K562 (cell line): ENCODE results near the gene UTS2R. TPM values are rescaled to one million over a fixed set of nuclear protein-coding genes. Genes with fewer than 3 reads are reported as not detected.

Experiments
- CC2D1A ChIP-seq: fragments of 450-650 bp; IDR thresholded peaks from 2 replicates; pipeline ENCODE4 v1.6.1; 2017; ENCODE audit warnings: mild to moderate bottlenecking
- CTBP1 ChIP-seq: fragments of 450-650 bp; IDR thresholded peaks from 2 replicates; pipeline ENCODE4 v1.6.1; 2016; ENCODE audit warnings: borderline replicate concordance
- E2F3 ChIP-seq: fragments of 250-450 bp; sonication (Bioruptor Pico); IDR thresholded peaks from 2 replicates; pipeline ENCODE4 v1.4.0; 2020; ENCODE audit warnings: mild to moderate bottlenecking
- GATAD2A ChIP-seq: fragments of 450-650 bp; IDR thresholded peaks from 2 replicates; pipeline ENCODE4 v1.6.1; 2017
- IRF2 ChIP-seq: sonication (generic); formaldehyde crosslinking; IDR thresholded peaks from 2 replicates; pipeline ENCODE4 v1.8.1; 2022; ENCODE audit warnings: mild to moderate bottlenecking, missing genetic modification reagents
- NCOR1 ChIP-seq: fragments of 450-650 bp; IDR thresholded peaks from 2 replicates; pipeline ENCODE4 v1.6.1; 2016; ENCODE audit warnings: mild to moderate bottlenecking, moderate library complexity
- NR2C2 ChIP-seq, 2 experiments: fragments of 200-800 bp in 1 of 2; sonication (Bioruptor generic) in 1 of 2; sonication (generic) in 1 of 2; formaldehyde crosslinking in 1 of 2; IDR thresholded peaks; 2 replicates each; pipeline versions ENCODE4 v1.6.1 to v1.8.0; 2016 to 2022; ENCODE audit warnings: mild to moderate bottlenecking in 1 of 2, missing compliant biosample characterization in 1 of 2, missing genetic modification characterization in 1 of 2, missing genetic modification reagents in 1 of 2
- NR2F6 ChIP-seq: fragments of 450-650 bp; formaldehyde crosslinking; IDR thresholded peaks from 2 replicates; pipeline ENCODE4 v1.4.0; 2020; ENCODE audit warnings: mild to moderate bottlenecking
- PHB ChIP-seq: fragments of 250-450 bp; sonication (Bioruptor Pico); IDR thresholded peaks from 2 replicates; pipeline ENCODE4 v1.5.0; 2021
- RBM22 ChIP-seq: fragments of 200-400 bp; formaldehyde crosslinking; IDR thresholded peaks from 2 replicates; pipeline ENCODE4 v1.6.1; 2018; ENCODE audit warnings: low read length, low read depth; ENCODE audit not compliant: poor library complexity, severe bottlenecking
- SRSF1 ChIP-seq: fragments of 200-400 bp; formaldehyde crosslinking; IDR thresholded peaks from 2 replicates; pipeline ENCODE4 v1.6.1; 2017; ENCODE audit warnings: mild to moderate bottlenecking, low read depth, low read length, moderate library complexity
- THAP12 ChIP-seq: fragments of 250-450 bp; sonication (Bioruptor Pico); IDR thresholded peaks from 2 replicates; pipeline ENCODE4 v1.9.0; 2021; ENCODE audit warnings: mild to moderate bottlenecking, inconsistent platforms
- ZBTB33 ChIP-seq: sonication (generic); formaldehyde crosslinking; IDR thresholded peaks from 2 replicates; pipeline ENCODE4 v1.8.1; 2023; ENCODE audit warnings: mild to moderate bottlenecking, missing genetic modification reagents
- ZNF507 ChIP-seq: conservative IDR thresholded peaks from 2 replicates; pipeline ENCODE4 v1.6.1; 2017; ENCODE audit warnings: missing genetic modification characterization, missing compliant biosample characterization
- ZNF512 ChIP-seq: IDR thresholded peaks from 2 replicates; pipeline ENCODE4 v1.6.1; 2016; ENCODE audit warnings: missing genetic modification characterization, missing compliant biosample characterization
- ZNF586 ChIP-seq: fragments of 450-650 bp; formaldehyde crosslinking; conservative IDR thresholded peaks from 2 replicates; pipeline ENCODE4 v1.4.0; 2020; ENCODE audit warnings: mild to moderate bottlenecking, moderate library complexity
- polyA plus RNA-seq, 8 experiments: library from polyadenylated mRNA; depleted of rRNA in 4 of 8; stranded (reverse) in 5 of 8; unstranded in 3 of 8; fragments of >200 nt; fragmentation: Nextera tagmentation in 2 of 8; fragmentation: Illumina TruSeq in 1 of 8; extraction: Ambion mirVana in 2 of 8; extraction: Trizol in 1 of 8; gene quantifications; 2 replicates each; pipeline versions ENCODE4 v1.2.1 to v1.2.3, GENCODE V29; 2011 to 2014; ENCODE audit warnings: inconsistent platforms in 1 of 8, missing spikeins in 1 of 8
- total RNA-seq, 7 experiments: library from RNA; depleted of rRNA in 6 of 7; stranded (reverse); fragments of >200 nt in 6 of 7; fragmentation: Illumina TruSeq in 2 of 7; extraction: Trizol in 2 of 7; gene quantifications; 2 replicates each; pipeline versions ENCODE4 v1.2.1 to v1.2.3, GENCODE V29; 2011 to 2021; ENCODE audit warnings: low replicate concordance in 1 of 7
- TF ChIP-seq, protein P1 (sequence below): fragments of 450-650 bp; formaldehyde crosslinking; IDR thresholded peaks from 2 replicates; pipeline ENCODE4 v1.4.0; 2020; ENCODE audit warnings: mild to moderate bottlenecking
- TF ChIP-seq, protein P2 (sequence below): sonication (generic); formaldehyde crosslinking; IDR thresholded peaks from 2 replicates; pipeline ENCODE4 v1.8.0; 2022; ENCODE audit warnings: missing genetic modification reagents, mild to moderate bottlenecking, borderline replicate concordance
- TF ChIP-seq, protein P3 (sequence below): sonication (generic); formaldehyde crosslinking; IDR thresholded peaks from 2 replicates; pipeline ENCODE4 v1.8.0; 2023; ENCODE audit warnings: mild to moderate bottlenecking, missing genetic modification reagents

Gene UTS2R
- total and polyA plus RNA-seq, 9 of the 15 experiments (the other 6 are each of a cell fraction or from before 2014, with no cell fraction given): 0.22 TPM; not detected in 8

DNA sequence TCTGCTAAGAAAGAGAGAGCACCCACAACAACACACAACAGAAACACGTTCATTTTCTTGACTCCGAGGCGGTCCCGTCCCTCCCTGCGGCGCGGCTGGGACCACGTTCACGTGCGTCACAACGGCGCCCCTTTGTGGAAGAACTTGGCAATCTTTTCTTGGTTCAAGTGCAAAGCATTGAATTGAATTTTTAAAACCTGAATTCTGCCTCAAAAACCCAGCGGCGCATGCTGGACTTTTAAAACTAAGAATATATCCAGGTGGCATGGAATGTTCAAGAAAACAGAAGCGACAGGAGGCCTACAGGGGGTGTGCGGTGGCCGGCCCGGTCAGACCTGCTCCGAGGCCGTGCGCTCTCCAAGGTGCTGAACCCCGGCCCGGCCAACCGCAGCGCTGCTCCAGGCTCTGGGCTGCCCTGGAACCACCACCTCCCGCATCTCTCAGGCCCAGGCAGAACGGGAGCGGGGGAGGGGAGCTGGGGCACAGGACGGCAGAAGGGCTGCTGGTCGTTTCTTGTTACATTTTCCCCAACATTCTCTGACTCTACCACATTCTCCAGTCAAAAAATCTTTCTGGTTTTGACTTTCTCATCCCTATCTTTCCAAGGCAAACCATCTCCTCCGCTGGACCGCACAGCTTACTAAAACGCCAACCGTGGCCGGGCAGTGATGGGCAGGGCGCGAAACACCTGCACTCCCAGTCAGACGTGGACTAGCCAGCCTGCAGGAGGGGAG is 43.1 kb downstream of the UTS2R start (continued):
- TF ChIP-seq, protein P1, sequence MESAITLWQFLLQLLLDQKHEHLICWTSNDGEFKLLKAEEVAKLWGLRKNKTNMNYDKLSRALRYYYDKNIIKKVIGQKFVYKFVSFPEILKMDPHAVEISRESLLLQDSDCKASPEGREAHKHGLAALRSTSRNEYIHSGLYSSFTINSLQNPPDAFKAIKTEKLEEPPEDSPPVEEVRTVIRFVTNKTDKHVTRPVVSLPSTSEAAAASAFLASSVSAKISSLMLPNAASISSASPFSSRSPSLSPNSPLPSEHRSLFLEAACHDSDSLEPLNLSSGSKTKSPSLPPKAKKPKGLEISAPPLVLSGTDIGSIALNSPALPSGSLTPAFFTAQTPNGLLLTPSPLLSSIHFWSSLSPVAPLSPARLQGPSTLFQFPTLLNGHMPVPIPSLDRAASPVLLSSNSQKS (CRISPR knock-in tag): no peak
- TF ChIP-seq, protein P2, sequence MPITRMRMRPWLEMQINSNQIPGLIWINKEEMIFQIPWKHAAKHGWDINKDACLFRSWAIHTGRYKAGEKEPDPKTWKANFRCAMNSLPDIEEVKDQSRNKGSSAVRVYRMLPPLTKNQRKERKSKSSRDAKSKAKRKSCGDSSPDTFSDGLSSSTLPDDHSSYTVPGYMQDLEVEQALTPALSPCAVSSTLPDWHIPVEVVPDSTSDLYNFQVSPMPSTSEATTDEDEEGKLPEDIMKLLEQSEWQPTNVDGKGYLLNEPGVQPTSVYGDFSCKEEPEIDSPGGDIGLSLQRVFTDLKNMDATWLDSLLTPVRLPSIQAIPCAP (CRISPR knock-in tag): no peak
- no peak for TF ChIP-seq SRSF1
- TF ChIP-seq THAP12 (CRISPR knock-in tag): no peak
- TF ChIP-seq, protein P3, sequence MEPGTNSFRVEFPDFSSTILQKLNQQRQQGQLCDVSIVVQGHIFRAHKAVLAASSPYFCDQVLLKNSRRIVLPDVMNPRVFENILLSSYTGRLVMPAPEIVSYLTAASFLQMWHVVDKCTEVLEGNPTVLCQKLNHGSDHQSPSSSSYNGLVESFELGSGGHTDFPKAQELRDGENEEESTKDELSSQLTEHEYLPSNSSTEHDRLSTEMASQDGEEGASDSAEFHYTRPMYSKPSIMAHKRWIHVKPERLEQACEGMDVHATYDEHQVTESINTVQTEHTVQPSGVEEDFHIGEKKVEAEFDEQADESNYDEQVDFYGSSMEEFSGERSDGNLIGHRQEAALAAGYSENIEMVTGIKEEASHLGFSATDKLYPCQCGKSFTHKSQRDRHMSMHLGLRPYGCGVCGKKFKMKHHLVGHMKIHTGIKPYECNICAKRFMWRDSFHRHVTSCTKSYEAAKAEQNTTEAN (CRISPR knock-in tag): peak; percentile 72; the same call in 1 of the 2 replicates
- TF ChIP-seq ZNF512 (tag): no peak
- TF ChIP-seq ZBTB33 (CRISPR knock-in tag): peak; percentile 82
- TF ChIP-seq NR2F6: no peak
- TF ChIP-seq NCOR1: no peak
- TF ChIP-seq E2F3: no peak
- peak; percentile 57; the same call in 1 of the 2 replicates for TF ChIP-seq NR2C2 (CRISPR knock-in tag; IDR thresholded peaks at IDR 0.05)
- TF ChIP-seq NR2C2 (tag; IDR thresholded peaks at IDR 0.05): no peak
- no peak for TF ChIP-seq GATAD2A
- peak; percentile 68; the same call in 1 of the 2 replicates for TF ChIP-seq IRF2 (CRISPR knock-in tag)
- TF ChIP-seq ZNF507: no peak
- TF ChIP-seq PHB (CRISPR knock-in tag): no peak
- peak; percentile 64; the same call in 1 of the 2 replicates for TF ChIP-seq CTBP1
- TF ChIP-seq CC2D1A: peak; percentile 78
- no peak for TF ChIP-seq ZNF586 (CRISPR knock-in tag)
- no peak for TF ChIP-seq RBM22
